Stomach (tissue), 9 donors: Measurements from ENCODE around the gene HDGF. TPM values are rescaled to one million over a fixed set of nuclear protein-coding genes. Genes with fewer than 3 reads are reported as not detected.

Experiments used
- DNase-seq, 2 donors: peaks; one replicate each; pipeline versions ENCODE4 v3.0.0 to v3.0.0-alpha.2; 2013 to 2019
- H3K27ac ChIP-seq, 5 donors: fragments of 200-600 bp in 4 of 5; sonication (generic) in 4 of 5; one replicate each; pipeline ENCODE4 v1.5.1; 2013 to 2019; ENCODE audit warnings: mild to moderate bottlenecking in 1 of 5, moderate library complexity in 1 of 5
- H3K27me3 ChIP-seq, 3 donors: fragments of 200-600 bp; sonication (generic); one replicate each; pipeline ENCODE4 v1.5.1; 2017 to 2019; ENCODE audit warnings: mixed run types in 1 of 3
- H3K36me3 ChIP-seq, 4 donors: fragments of 200-600 bp; sonication (generic); 1 replicate in 3 of 4; 2 replicates in 1 of 4; pipeline ENCODE4 v1.5.1; 2016 to 2019
- H3K4me1 ChIP-seq, 4 donors: fragments of 200-600 bp; sonication (generic); one replicate each; pipeline ENCODE4 v1.5.1; 2016 to 2019
- H3K4me3 ChIP-seq, 4 donors: fragments of 200-600 bp; sonication (generic) in 3 of 4; one replicate each; pipeline ENCODE4 v1.5.1; 2016 to 2019; ENCODE audit warnings: mild to moderate bottlenecking in 1 of 4
- H3K9me3 ChIP-seq, 4 donors: fragments of 200-600 bp; sonication (generic); one replicate each; pipeline ENCODE4 v1.5.1; 2016 to 2019
- CTCF ChIP-seq, 7 experiments: fragments of 450-650 bp in 4 of 7; fragments of 200-600 bp in 3 of 7; sonication (generic) in 3 of 7; IDR thresholded peaks; one replicate each; pipeline ENCODE4 v1.5.1; 2016 to 2019; ENCODE audit warnings: antibody characterized with exemption in 7 of 7, control low read depth in 2 of 7, mild to moderate bottlenecking in 1 of 7
- EP300 ChIP-seq: sonication (generic); formaldehyde crosslinking; IDR thresholded peaks from one replicate; pipeline ENCODE4 v1.6.1; 2017; ENCODE audit warnings: antibody characterized with exemption
- POLR2A ChIP-seq, 4 donors: fragments of 450-650 bp; IDR thresholded peaks; one replicate each; pipeline ENCODE4 v1.6.1; 2016; ENCODE audit warnings: antibody characterized with exemption in 4 of 4, control low read depth in 2 of 4, mild to moderate bottlenecking in 1 of 4, moderate library complexity in 1 of 4
- POLR2AphosphoS5 ChIP-seq, 3 donors: sonication (generic); formaldehyde crosslinking; IDR thresholded peaks; one replicate each; pipeline ENCODE4 v1.6.1; 2016; ENCODE audit warnings: antibody characterized with exemption in 3 of 3
- WGBS, 5 donors: extraction: QIAGEN DNeasy Blood & Tissue Kit in 3 of 5; methylation state at CpG; one replicate each; pipeline versions ENCODE4 v1.1.5 to v1.1.7; 2013 to 2018; 5-methylcytosine and 5-hydroxymethylcytosine counted together
- intact Hi-C: fragments of 100-400 bp; cut with DNase I; formaldehyde crosslinking; loops from one replicate; pipeline ENCODE4 v1.15.1; 2023; ENCODE audit warnings: low total_unique reads
- polyA plus RNA-seq, 3 donors: library from polyadenylated mRNA; stranded (reverse); fragments of 200-250 nt; gene quantifications; one replicate each; pipeline ENCODE4 v1.2.3, GENCODE V29; 2013
- total RNA-seq, 5 donors: library from RNA; depleted of rRNA; stranded (reverse); fragments of >200 nt; gene quantifications; one replicate each; pipeline versions ENCODE4 v1.1.0 to v1.2.3, GENCODE V29; 2014 to 2016
- donor health status: healthy with polysubstance abuse.
- donor health status: Bipolar disorder and iron deficiency.
- donor health status: healthy.

Gene HDGF
- total and polyA plus RNA-seq, 8 donors, result 81.7 to 214 (median 161) TPM

GRCh38 chr1:156751757-156752481 lies 444 bp upstream of the HDGF start:
- peak overlapping the region; percentile 91 to 98 (median 98) for H3K27ac ChIP-seq

GRCh38 chr1:156750711-156751450 lies 594 bp downstream of the HDGF start:
- 0 to 1% (median 0%) methylated on average over 23 to 64 of the region's 64 CpGs for WGBS, 5 donors
- no peaks in the 10 kb centered on the region for H3K9me3 ChIP-seq
- intact Hi-C loops, result no loop called here

More at GRCh38 chr1:156751757-156752481, 444 bp upstream of the HDGF start:
- Histone ChIP-seq H3K4me3 (peak overlapping the region; percentile 79 to 99 (median 88)), H3K9me3 (no peaks in the 10 kb centered on the region), H3K4me1 (peaks cover 39 to 55% (median 50%) of the 10 kb centered on the region in 4 donors), H3K36me3 (no peaks in the 10 kb centered on the region), H3K27me3 (no peaks in the 10 kb centered on the region)
- intact Hi-C loops, result no loop called here
- WGBS, 5 donors, result 0 to 1% (median 0%) methylated on average over 19 to 68 of the region's 68 CpGs
- peak; percentile 97 to 99 for DNase-seq
- TF ChIP-seq EP300 (no peak), POLR2AphosphoS5 (IDR thresholded peaks at IDR 0.05) (peak; percentile 87 to 97 (median 93)), CTCF (IDR thresholded peaks at IDR 0.05) (peak in 2 of 7 experiments; percentile 24 to 42)

GRCh38 chr1:156750191-156750672 lies 1.2 kb downstream of the HDGF start:
- peak overlapping the region; percentile 79 to 99 (median 88) for H3K4me3 ChIP-seq
- peak; percentile 34 to 82 for DNase-seq

More at GRCh38 chr1:156750711-156751450, 594 bp downstream of the HDGF start:
- H3K36me3 ChIP-seq, result no peaks in the 10 kb centered on the region
- H3K27me3 ChIP-seq, result no peaks in the 10 kb centered on the region
- H3K27ac ChIP-seq, result peak overlapping the region; percentile 85 to 98 (median 98)
- peak overlapping the region; percentile 79 to 99 (median 88) for H3K4me3 ChIP-seq
- peak; percentile 48 to 77 for DNase-seq
- H3K4me1 ChIP-seq, result peaks cover 50 to 64% (median 59%) of the 10 kb centered on the region in 4 donors
- TF ChIP-seq EP300 (no peak), CTCF (IDR thresholded peaks at IDR 0.05) (peak in 1 of 7 experiments; percentile 31)

More at GRCh38 chr1:156750191-156750672, 1.2 kb downstream of the HDGF start:
- intact Hi-C loops, result no loop called here
- Histone ChIP-seq H3K4me1 (peaks cover 54 to 70% (median 66%) of the 10 kb centered on the region in 4 donors), H3K36me3 (peaks cover 0 to 5% (median under 1%) of the 10 kb centered on the region in 4 donors), H3K27ac (peak overlapping the region; percentile 85 to 98 (median 98)), H3K9me3 (no peaks in the 10 kb centered on the region), H3K27me3 (no peaks in the 10 kb centered on the region)
- TF ChIP-seq CTCF (IDR thresholded peaks at IDR 0.05) (no peak), POLR2AphosphoS5 (IDR thresholded peaks at IDR 0.05) (peak in 1 of 3 donors; percentile 35), EP300 (no peak), POLR2A (IDR thresholded peaks at IDR 0.05) (no peak)
- 0 to 5% (median 2%) methylated on average over 5 of the region's 5 CpGs for WGBS, 5 donors
